Hematopoietic multipotent progenitor cell treated with erythropoietin and hydrocortisone succinate and interleukin-3 and kit ligand, for 15 days (in vitro differentiated cells): Measurements from ENCODE around the gene AIPL1.

Experiments used
- DNase-seq: peaks from one replicate; pipeline ENCODE4 v3.0.0-alpha.2; 2015; ENCODE audit warnings: low spot score

AIPL1 gene

GRCh38 chr17:6415616-6416015, 19.3 kb downstream of the AIPL1 start:
- no peak for DNase-seq

- DNase-seq, result no peak
These were observed 21.9 kb downstream of the AIPL1 start for GRCh38 chr17:6413065-6413464.

GRCh38 chr17:6408735-6409134, 26.2 kb downstream of the AIPL1 start:
- no peak for DNase-seq

GRCh38 chr17:6408276-6408675, 26.6 kb downstream of the AIPL1 start:
- DNase-seq, result no peak

GRCh38 chr17:6402258-6402657, 32.7 kb downstream of the AIPL1 start:
- DNase-seq, result no peak

GRCh38 chr17:6398955-6399354, 36.0 kb downstream of the AIPL1 start:
- no peak for DNase-seq

- no peak for DNase-seq
These were observed 40.8 kb downstream of the AIPL1 start for GRCh38 chr17:6394055-6394606.

- no peak for DNase-seq
These were observed 41.5 kb downstream of the AIPL1 start for GRCh38 chr17:6393351-6393952.

- no peak for DNase-seq
These were observed 42.1 kb downstream of the AIPL1 start for GRCh38 chr17:6392609-6393350.

GRCh38 chr17:6388416-6388815, 46.5 kb downstream of the AIPL1 start:
- no peak for DNase-seq

- no peak for DNase-seq
These were observed 47.1 kb downstream of the AIPL1 start for GRCh38 chr17:6387858-6388257.

- DNase-seq, result no peak
These were observed 47.5 kb downstream of the AIPL1 start for GRCh38 chr17:6387442-6387841.

GRCh38 chr17:6386041-6386630, 48.8 kb downstream of the AIPL1 start:
- no peak for DNase-seq

- no peak for DNase-seq
These were observed 50.4 kb downstream of the AIPL1 start for GRCh38 chr17:6384481-6384880.

- DNase-seq, result no peak
These were observed 53.1 kb downstream of the AIPL1 start for GRCh38 chr17:6381526-6382465.

- no peak for DNase-seq
These were observed 53.9 kb downstream of the AIPL1 start for GRCh38 chr17:6380915-6381438.

GRCh38 chr17:6377906-6378305, 57.0 kb downstream of the AIPL1 start:
- DNase-seq, result no peak

- DNase-seq, result no peak
These were observed 58.0 kb downstream of the AIPL1 start for GRCh38 chr17:6376931-6377361.

GRCh38 chr17:6374761-6375312, 60.1 kb downstream of the AIPL1 start:
- DNase-seq, result no peak

- no peak for DNase-seq
These were observed 60.6 kb downstream of the AIPL1 start for GRCh38 chr17:6374271-6374691.
